Panc1 (cell line): ENCODE results near the gene EIF4ENIF1.
"Not testable (repeated sequence)": the region's sequence is repeated elsewhere in the genome, so short reads cannot be mapped to it uniquely, and the experiment has no call there.

Experiments
- POLR2AphosphoS5 ChIP-seq: IDR thresholded peaks from 2 replicates; pipeline ENCODE4 v1.6.1; 2012; ENCODE audit warnings: mild to moderate bottlenecking, low read depth, low read length, moderate library complexity
- SIN3A ChIP-seq: IDR thresholded peaks from 2 replicates; pipeline ENCODE4 v1.6.1; 2012; ENCODE audit warnings: low read depth, mild to moderate bottlenecking, low read length, moderate library complexity, borderline replicate concordance; ENCODE audit not compliant: insufficient read depth
- TF ChIP-seq, protein P1 (sequence below): fragments of 450-650 bp; IDR thresholded peaks from 2 replicates; pipeline ENCODE4 v1.5.1; 2017; ENCODE audit warnings: mild to moderate bottlenecking

DNA sequence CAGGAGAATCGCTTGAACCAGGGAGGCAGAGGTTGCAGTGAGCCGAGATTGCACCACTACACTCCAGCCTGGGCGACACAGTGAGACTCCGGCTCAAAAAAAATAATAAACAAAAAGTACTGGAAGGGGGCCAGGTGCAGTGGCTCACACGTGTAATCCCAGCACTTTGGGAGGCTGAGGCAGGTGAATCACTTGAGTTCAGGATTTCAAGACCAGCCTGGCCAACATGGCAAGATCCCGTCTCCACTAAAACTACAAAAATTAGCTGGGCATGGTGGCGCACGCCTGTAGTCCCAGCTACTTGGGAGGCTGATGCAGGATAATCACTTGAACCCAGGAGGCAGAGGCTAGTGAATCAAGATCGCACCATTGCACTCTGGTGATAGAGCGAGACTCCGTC lies 3.3 kb downstream of the EIF4ENIF1 start:
- TF ChIP-seq, protein P1, sequence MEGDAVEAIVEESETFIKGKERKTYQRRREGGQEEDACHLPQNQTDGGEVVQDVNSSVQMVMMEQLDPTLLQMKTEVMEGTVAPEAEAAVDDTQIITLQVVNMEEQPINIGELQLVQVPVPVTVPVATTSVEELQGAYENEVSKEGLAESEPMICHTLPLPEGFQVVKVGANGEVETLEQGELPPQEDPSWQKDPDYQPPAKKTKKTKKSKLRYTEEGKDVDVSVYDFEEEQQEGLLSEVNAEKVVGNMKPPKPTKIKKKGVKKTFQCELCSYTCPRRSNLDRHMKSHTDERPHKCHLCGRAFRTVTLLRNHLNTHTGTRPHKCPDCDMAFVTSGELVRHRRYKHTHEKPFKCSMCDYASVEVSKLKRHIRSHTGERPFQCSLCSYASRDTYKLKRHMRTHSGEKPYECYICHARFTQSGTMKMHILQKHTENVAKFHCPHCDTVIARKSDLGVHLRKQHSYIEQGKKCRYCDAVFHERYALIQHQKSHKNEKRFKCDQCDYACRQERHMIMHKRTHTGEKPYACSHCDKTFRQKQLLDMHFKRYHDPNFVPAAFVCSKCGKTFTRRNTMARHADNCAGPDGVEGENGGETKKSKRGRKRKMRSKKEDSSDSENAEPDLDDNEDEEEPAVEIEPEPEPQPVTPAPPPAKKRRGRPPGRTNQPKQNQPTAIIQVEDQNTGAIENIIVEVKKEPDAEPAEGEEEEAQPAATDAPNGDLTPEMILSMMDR, result not testable (repeated sequence)
- not testable (repeated sequence) for TF ChIP-seq POLR2AphosphoS5, SIN3A
